Measurements from ENCODE around the gene SS18L1.

Gene SS18L1

GRCh38 chr20:62151835-62152364, 8.3 kb downstream of the SS18L1 start:
- no peak for DNase-seq (ENCODE audit: low read depth in 1 of 2, low spot score in 1 of 2)

- DNase-seq (ENCODE audit: low read depth in 1 of 2, low spot score in 1 of 2), result no peak
Observed at GRCh38 chr20:62155428-62156253, 12.1 kb downstream of the SS18L1 start.

- DNase-seq (ENCODE audit: low read depth in 1 of 2, low spot score in 1 of 2), result no peak
Observed at GRCh38 chr20:62156254-62156556, 12.6 kb downstream of the SS18L1 start.

GRCh38 chr20:62156592-62157386, 13.2 kb downstream of the SS18L1 start:
- DNase-seq (ENCODE audit: low read depth in 1 of 2, low spot score in 1 of 2), result peak; percentile 46 to 48

- no peak for DNase-seq (ENCODE audit: low read depth in 1 of 2, low spot score in 1 of 2)
Observed at GRCh38 chr20:62157387-62158087, 14.0 kb downstream of the SS18L1 start.

- no peak for DNase-seq (ENCODE audit: low read depth in 1 of 2, low spot score in 1 of 2)
Observed at GRCh38 chr20:62158088-62158400, 14.5 kb downstream of the SS18L1 start.

- DNase-seq (ENCODE audit: low read depth in 1 of 2, low spot score in 1 of 2), result no peak
Observed at GRCh38 chr20:62158541-62158940, 15.0 kb downstream of the SS18L1 start.

GRCh38 chr20:62159052-62159451, 15.5 kb downstream of the SS18L1 start:
- no peak for DNase-seq (ENCODE audit: low read depth in 1 of 2, low spot score in 1 of 2)

- peak; percentile 18 to 41 for DNase-seq (ENCODE audit: low read depth in 1 of 2, low spot score in 1 of 2)
Observed at GRCh38 chr20:62159839-62160238, 16.3 kb downstream of the SS18L1 start.

- DNase-seq (ENCODE audit: low read depth in 1 of 2, low spot score in 1 of 2), result no peak
Observed at GRCh38 chr20:62160253-62160652, 16.7 kb downstream of the SS18L1 start.

- no peak for DNase-seq (ENCODE audit: low read depth in 1 of 2, low spot score in 1 of 2)
Observed at GRCh38 chr20:62160876-62161275, 17.3 kb downstream of the SS18L1 start.

GRCh38 chr20:62161347-62161746, 17.8 kb downstream of the SS18L1 start:
- DNase-seq (ENCODE audit: low read depth in 1 of 2, low spot score in 1 of 2), result no peak

GRCh38 chr20:62162765-62163484, 19.4 kb downstream of the SS18L1 start:
- no peak for DNase-seq (ENCODE audit: low read depth in 1 of 2, low spot score in 1 of 2)

- DNase-seq (ENCODE audit: low read depth in 1 of 2, low spot score in 1 of 2), result no peak
Observed at GRCh38 chr20:62163485-62163865, 19.9 kb downstream of the SS18L1 start.

GRCh38 chr20:62163986-62164762, 20.6 kb downstream of the SS18L1 start:
- no peak for DNase-seq (ENCODE audit: low read depth in 1 of 2, low spot score in 1 of 2)

GRCh38 chr20:62164879-62165761, 21.6 kb downstream of the SS18L1 start:
- no peak for DNase-seq (ENCODE audit: low read depth in 1 of 2, low spot score in 1 of 2)

- no peak for DNase-seq (ENCODE audit: low read depth in 1 of 2, low spot score in 1 of 2)
Observed at GRCh38 chr20:62165762-62166399, 22.3 kb downstream of the SS18L1 start.

GRCh38 chr20:62167474-62167873, 23.9 kb downstream of the SS18L1 start:
- DNase-seq (ENCODE audit: low read depth in 1 of 2, low spot score in 1 of 2), result no peak

- no peak for DNase-seq (ENCODE audit: low read depth in 1 of 2, low spot score in 1 of 2)
Observed at GRCh38 chr20:62168061-62168460, 24.5 kb downstream of the SS18L1 start.
